HT-29 (cell line): ENCODE measurements around the gene SAT2. TPM values are rescaled to one million over a fixed set of nuclear protein-coding genes. Genes with fewer than 3 reads are reported as not detected.
A peak's percentile ranks its signal among the peaks of the same experiment; 100 is the strongest.

Experiments
- DNase-seq: peaks from one replicate; pipeline ENCODE4 v3.0.0-alpha.2; 2015; ENCODE audit warnings: low spot score
- total RNA-seq: library from RNA; depleted of rRNA; stranded (reverse); fragments of >200 nt; shearing (Covaris generic); gene quantifications from 2 replicates; pipeline ENCODE4 v1.2.3, GENCODE V29; 2014

The SAT2 gene
- total RNA-seq, 1 experiment from 2014 or later: 3.2 TPM

DNA sequence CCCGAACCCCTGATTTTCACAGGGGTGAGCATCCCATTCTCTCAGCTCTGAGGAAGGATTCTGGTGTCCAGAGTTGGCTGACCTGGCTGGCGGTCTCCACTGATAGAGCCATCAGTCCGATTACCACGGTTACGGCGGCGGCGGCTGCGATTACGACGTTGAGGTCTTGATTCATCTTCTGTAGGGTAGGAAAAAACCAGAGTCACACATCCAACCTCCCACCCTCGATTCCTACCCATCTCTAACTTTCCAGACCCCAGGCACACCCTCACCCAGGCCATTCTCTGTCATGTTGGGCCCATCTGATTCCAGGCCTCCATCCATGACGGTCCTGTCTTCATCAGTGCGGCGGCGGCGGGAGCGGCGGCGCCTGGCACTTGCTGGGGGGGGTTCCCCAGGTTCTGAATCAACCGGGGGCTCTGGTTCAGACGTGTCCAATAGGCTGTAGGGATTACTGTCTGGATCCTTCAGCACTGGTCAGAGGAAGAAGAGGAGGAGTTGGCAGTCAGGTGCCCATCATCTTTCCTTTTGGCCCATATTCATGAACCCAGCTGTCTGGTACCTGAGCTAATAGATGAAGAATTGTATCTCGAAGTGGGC is 35.1 kb downstream of the SAT2 start:
- no peak for DNase-seq

DNA sequence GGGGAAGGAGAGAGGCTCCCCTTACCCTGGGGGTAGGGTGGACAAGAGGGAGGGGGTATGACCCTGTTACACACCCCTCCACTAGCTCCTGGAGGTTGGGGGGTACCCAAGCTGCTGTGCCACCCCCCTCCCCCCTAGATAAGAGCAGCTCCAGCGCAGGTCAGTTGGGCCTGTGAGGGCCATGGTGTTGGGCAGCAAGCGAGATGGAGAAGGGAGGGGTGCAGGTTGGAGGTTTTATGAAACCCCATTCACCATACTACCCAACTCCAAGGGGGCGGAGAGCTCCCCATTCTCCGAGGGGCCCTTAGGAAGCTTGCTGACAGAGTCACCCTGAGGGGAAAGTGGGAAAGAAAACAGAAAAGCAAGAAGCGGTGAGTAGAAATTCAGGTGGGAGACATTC is 36.0 kb downstream of the SAT2 start:
- DNase-seq: no peak

DNA sequence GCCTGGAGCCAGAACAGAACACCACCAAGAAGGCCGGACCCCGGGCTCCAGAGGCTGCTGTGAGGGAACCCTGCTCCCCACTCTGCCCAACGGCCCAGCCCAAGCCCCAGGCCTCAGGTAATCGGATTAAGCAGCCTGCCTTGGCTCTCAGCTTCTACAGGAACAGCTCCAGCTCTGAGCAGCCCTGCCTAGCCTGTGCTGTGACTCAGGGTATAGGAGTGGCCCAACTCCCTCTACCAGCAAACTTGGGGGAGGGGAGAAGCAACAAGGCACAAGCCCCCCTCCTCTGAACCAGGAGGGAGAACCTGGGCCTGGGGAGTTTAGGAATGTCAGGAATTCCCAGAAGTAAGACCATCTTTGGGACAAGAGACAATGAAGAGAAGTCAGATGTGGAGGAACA is 36.9 kb downstream of the SAT2 start:
- DNase-seq: no peak

DNA sequence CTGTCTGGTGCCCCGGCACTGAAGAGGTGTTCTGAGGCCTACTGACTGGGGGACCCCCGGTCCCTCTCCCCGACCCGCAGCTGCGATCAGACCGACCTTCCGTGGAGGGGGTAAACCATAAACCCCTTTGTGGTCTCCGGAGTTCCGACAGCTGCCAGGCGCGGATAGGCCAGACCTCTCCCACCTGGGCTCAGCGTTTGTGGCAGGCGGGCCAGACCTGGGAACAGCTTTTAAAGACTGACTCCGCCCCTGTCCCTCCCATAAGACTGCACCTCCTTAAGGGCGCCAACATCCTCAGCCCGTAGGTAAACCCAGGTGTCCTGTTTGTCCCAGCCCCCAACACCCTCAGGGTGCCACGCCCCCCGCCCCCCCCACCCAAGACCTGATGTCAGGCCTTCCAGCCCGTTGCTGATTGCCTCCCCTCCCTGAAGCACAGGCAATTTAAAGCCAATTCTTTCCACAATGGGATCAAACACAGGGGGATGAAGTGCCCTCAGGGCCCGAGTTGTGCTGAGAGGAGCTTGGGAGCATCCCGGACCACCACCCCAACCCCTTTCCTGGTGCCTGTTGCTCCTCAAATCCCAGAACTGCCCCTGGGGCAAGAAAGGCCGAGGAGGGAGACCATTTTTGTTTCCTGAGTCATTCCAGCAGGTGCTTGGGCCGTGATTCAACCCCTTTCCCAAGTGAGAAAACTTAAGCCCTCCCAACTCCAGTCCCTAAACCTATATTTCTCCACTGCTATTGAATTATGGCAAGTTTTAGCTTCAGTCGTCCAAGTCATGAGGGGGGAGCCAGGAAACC is 37.5 kb downstream of the SAT2 start, which contains the start of gene SOX15:
Gene SOX15, minus strand, starts transcription at position 204 of the 801 bp plus-strand sequence. CDS start 418 bp downstream, outside the sequence.
- DNase-seq: no peak

DNA sequence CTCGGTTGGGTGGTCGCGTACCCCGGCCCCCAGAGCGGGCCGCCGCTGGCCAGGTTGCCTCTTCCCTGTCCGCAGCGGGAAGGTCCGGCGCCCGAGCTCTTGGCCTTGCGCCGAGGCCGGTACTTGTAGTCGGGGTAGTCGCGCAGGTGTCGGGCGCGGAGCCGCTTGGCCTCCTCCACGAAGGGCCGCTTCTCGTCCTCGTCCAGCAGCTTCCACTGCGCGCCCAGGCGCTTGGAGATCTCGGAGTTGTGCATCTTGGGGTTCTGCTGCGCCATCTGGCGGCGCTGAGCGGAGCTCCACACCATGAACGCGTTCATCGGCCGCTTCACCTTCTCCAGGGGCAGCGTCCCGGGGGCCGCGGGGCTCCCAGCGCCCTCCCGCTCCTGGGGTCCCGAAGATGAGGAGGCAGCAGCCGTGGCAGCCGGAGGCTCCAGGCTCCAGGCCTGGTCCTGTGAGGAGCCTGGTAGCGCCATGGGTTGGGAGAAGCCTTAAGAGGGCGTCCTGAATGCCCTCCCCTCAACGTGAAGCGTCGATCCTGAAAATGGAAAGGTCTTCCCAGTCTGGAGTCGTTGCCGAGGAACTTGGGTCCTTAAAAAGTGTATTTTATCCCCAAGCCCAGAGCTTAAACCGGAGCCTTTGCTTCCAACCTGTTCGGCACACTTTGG is 38.3 kb downstream of the SAT2 start:
- DNase-seq: no peak

DNA sequence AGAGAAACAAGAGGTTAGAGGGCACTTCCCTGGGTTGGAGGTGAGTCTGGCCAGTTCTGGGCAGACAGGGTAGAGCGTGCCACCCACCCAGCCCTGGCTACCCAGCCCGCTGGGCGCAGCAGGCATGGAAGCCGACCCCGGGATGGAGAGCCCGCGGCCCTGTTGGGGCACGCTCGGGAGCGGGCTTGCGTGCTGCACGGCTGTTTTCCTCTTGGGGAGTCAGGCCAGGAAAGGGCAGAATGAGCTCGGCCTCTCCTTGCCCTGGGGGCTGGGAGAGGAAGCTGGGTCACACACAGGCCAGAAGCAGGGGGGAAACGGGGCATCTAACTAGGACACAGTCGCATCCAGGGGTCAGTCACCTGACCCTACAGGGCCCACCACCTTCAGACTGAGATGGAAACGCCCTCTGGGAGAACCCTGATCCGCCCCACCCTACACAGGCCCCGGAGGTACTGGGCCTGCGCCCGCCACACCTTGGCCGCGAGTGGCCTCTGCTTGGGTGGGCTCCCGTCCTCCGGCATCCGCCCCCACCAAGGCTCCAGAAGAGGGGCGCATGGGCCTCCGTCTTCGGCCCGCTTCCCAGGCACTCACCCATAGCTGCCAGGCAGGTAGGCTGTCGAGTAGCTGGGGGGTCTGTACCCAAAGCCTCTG is 38.9 kb downstream of the SAT2 start:
- no peak for DNase-seq

DNA sequence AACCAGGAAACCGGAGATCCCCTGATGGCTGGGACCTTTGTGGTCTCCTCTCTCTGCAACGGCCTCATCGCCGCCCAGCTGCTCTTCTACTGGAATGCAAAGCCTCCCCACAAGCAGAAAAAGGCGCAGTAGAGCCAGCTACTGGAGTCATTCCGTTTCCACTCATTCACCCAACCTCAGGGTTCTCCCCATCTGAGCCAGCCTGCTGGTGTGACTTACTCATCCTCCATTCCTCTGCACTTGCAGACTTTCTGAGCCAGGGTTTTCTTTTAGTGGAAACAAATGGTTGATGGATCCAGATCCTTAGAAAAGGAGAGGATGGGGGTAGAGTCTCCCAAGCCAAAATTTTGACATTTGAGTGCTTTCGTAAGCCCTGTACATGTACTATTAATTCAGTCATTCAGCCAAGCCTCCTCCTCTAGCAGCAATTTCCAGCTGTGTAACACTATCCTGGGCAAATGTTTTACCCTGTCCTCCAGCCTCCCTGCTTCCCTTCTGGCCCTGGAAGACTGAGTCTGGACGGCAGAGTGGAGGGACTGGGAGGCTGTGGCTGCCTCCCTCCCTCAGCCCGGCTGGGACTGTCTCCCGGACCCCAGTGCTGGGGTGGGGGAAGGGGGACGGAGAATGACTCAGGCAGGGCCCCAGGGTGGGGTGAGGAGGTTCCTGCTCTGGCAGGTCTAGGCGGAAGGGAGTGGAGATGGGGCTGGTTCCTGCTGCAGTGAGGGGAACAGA is 40.0 kb downstream of the SAT2 start:
- no peak for DNase-seq

DNA sequence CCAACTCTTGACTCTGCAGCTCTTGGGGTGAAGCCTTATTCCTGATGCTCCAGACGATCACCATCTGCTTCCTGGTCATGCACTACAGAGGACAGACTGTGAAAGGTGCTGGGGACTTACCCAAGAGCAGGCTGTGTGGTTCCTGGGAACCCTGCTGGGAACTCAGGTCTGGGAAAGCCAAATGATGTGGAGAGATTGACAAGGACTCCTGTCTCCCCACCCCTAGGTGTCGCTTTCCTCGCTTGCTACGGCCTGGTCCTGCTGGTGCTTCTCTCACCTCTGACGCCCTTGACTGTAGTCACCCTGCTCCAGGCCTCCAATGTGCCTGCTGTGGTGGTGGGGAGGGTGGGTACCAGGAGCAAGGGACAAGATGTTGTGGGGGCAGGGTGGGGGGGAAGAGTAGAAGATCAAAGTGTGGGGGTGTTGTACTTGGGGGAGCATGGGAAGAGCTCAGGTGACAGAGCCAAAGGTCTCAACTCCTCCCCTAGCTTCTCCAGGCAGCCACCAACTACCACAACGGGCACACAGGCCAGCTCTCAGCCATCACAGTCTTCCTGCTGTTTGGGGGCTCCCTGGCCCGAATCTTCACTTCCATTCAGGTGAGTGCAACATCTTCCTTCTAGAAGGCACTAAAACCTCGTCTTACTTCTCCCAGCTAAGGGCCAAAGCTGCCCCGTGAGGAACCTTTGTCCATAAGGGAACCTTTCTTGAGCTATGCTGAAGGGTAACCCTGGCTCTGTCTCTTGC is 40.8 kb downstream of the SAT2 start:
- peak; percentile 69 for DNase-seq

DNA sequence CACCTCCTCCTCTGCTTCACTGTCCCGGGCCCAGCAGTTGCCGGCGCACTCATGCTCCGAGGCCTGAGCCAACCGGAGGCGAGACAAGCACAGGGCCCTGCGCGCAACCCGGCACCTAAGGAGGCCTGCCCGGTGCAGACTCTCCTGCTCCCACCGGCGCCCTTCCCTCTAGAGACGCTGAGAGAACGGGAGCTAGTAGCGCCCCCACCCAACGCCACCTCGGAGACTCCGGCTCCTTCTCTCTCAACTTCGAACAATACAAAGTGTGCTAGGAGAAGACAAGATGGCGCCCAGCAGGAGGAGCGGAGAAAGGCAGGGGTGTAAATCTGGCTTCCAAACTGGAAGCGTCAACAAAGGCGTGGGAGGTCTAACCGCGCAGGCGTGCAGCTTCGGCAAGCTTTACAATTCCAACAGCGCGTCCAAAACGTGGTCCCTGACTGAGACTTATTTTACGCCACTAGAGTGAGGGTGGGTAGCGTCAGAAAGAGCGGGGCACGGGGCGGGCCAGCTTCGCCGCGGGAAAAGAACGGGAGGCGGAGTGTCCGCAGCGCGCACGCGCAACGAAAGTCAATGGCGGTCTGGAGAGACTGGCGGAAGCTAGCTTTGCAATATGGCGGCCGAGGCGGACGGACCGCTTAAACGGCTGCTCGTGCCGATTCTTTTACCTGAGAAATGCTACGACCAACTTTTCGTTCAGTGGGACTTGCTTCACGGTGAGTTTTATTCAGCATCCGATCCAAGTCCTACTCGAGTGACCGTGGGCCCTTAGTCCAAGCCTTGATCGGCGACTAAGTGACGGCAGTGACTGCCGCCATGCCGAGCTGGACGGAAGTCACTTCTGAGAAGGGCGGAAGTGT is 44.1 kb downstream of the SAT2 start, which contains the start of gene MPDU1:
Gene MPDU1, plus strand, starts transcription at position 600 of the 857 bp plus-strand sequence. Its CDS starts 11 bp downstream, at position 611.
- DNase-seq: peak; percentile 87

DNA sequence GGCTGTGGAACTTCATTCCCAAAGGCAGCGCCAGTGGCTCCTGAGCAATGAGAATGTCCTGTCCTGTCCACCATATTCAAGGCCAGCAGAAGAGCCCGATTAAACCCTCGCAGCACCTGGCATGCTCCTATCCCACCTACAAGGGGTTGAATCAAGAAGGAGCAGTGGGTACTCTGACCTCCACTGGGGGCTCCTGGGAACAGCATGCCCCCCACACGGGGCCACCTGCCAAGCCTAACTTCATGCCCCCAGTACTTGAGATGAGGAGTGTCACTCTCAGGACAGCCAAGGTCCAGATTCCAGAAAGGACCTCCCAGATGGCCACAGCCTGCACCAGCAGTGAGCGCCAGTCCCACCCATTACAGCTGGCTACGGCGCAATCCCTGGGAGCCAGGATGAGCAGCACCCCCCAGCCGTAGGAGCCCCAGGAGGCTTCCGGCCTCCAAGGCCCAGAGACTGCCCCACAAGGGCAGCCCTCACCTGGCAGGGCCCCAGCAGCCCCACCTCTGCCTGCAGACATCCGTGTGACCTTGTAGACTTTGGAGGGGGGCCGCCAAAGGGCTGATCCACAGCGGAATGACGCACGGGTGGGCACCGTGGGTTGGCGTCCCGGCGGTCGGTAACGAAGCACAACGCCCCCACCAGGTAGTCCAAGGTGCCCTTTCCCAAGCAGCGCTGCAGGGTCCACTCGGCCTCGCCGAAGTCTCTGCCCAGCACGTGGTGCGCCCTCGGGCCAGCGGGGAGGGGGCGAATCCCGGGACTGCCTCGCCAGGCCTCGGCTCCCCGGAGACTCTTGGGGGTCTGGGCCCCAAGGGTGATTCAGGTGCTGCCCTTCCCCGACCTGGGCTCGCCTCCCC is 45.0 kb downstream of the SAT2 start:
- no peak for DNase-seq

DNA sequence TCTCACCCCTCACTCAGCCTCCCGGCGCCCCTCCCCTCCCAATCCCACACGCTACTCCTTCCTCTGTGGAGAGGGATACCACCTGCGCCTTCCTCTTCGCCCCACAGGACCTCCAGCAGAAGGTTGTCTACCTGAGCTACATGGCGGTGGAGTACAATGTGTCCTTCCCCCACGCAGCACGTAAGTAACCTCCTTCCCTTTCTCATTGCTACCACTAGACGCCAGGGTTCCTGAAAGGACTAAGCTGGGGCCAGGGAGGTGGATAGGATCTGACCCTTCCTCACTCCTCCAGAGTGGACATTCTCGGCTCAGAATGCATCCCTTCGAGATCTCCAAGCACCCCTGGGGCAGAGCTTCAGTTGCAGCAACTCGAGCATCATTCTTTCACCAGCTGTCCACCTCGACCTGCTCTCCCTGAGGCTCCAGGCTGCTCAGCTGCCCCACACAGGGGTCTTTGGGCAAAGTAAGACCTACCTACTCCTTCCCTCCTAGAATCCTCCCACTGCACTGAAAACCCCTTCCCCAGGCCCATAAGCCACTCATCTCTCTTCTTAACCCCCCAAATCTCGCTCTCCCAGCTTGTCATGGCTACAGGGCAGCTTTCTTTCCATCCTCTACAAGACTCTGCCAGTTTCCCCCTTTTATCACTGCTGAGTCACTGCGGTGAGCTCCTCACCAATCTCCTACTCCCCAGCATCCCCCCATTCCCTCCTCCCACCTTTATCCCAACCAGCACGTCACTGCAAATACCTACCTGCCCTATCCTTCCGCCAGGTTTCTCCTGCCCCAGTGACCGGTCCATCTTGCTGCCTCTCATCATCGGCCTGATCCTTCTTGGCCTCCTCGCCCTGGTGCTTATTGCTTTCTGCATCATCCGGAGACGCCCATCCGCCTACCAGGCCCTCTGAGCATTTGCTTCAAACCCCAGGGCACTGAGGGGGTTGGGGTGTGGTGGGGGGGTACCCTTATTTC is 46.7 kb downstream of the SAT2 start:
- no peak for DNase-seq

DNA sequence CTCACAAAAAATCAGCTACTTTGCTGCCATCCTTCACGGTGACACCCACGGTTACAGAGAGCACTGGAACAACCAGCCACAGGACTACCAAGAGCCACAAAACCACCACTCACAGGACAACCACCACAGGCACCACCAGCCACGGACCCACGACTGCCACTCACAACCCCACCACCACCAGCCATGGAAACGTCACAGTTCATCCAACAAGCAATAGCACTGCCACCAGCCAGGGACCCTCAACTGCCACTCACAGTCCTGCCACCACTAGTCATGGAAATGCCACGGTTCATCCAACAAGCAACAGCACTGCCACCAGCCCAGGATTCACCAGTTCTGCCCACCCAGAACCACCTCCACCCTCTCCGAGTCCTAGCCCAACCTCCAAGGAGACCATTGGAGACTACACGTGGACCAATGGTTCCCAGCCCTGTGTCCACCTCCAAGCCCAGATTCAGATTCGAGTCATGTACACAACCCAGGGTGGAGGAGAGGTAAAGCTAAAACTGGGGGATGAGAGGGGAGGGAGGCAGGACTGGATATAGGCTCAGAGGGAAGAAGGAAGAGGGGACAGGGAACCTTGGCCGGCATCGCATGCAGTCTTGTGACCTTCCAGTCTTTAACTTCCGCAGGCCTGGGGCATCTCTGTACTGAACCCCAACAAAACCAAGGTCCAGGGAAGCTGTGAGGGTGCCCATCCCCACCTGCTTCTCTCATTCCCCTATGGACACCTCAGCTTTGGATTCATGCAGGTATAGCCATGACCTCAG is 47.6 kb downstream of the SAT2 start:
- DNase-seq: no peak

DNA sequence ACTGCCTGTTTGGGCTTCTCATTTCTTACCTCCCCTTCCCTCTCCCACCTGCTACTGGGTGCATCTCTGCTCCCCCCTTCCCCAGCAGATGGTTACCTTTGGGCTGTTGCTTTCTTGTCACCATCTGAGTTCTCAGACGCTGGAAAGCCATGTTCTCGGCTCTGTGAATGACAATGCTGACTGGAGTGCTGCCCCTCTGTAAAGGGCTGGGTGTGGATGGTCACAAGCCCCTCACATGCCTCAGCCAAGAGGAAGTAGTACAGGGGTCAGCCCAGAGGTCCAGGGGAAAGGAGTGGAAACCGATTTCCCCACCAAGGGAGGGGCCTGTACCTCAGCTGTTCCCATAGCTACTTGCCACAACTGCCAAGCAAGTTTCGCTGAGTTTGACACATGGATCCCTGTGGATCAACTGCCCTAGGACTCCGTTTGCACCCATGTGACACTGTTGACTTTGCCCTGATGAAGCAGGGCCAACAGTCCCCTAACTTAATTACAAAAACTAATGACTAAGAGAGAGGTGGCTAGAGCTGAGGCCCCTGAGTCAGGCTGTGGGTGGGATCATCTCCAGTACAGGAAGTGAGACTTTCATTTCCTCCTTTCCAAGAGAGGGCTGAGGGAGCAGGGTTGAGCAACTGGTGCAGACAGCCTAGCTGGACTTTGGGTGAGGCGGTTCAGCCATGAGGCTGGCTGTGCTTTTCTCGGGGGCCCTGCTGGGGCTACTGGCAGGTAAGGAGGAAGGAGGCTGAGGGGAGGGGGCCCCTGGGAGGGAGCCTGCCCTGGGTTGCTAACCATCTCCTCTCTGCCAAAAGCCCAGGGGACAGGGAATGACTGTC is 48.4 kb downstream of the SAT2 start, which contains the start of gene CD68:
Gene CD68, plus strand, starts transcription at position 638 of the 833 bp plus-strand sequence. Its CDS starts 40 bp downstream, at position 678.
- DNase-seq: peak; percentile 84

DNA sequence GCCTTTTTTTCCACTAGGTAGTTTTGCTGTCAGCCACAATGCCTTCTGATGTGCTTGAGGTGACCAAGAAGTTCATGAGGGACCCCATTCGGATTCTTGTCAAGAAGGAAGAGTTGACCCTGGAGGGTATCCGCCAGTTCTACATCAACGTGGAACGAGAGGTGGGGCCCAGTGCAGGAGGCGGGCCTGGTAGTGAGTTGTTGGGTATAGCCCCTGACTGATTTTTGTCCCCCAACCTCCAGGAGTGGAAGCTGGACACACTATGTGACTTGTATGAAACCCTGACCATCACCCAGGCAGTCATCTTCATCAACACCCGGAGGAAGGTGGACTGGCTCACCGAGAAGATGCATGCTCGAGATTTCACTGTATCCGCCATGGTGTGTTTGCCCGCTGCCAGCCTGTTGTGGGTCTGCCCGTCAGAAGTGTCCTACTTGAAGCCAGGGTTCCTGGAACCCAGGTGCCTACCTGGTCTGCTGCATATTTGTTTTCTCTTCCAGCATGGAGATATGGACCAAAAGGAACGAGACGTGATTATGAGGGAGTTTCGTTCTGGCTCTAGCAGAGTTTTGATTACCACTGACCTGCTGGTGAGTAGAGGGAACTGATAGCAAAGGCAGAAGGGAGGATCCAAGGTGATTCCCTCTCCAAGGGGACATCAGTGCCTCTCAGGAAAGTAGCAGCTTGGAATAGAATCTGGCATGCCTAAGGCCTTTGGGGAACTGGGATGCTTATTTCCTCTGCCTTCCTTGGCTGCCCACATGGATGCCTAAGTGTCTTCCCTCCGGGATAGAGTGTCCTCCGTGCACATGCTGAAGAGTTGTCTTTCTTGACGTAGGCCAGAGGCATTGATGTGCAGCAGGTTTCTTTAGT is 50.1 kb downstream of the SAT2 start:
- no peak for DNase-seq
